ENCODE data around the gene EIF3B. TPM values are rescaled to one million over a fixed set of nuclear protein-coding genes. Genes with fewer than 3 reads are reported as not detected.
"Not testable (repeated sequence)": the region's sequence is repeated elsewhere in the genome, so short reads cannot be mapped to it uniquely, and the experiment has no call there.

Gene EIF3B
- total RNA-seq, 1 donor from 2014 or later = 213 TPM

- no peak overlapping the region for H3K4me3 Mint-ChIP-seq (ENCODE audit: unreplicated experiment)
- no peak overlapping the region for H3K27ac Mint-ChIP-seq (ENCODE audit: unreplicated experiment)
- Histone ChIP-seq H3K79me2 (ENCODE audit: insufficient read depth, low read length) (no peaks in the 10 kb centered on the region), H3K9ac (ENCODE audit: low read length) (no peak overlapping the region), H4K20me1 (ENCODE audit: insufficient read depth, low read length) (peaks cover 4% of the 10 kb centered on the region), H3K4me3 (ENCODE audit: insufficient read depth, low read depth, low read length) (no peak overlapping the region), H3K9me3 (ENCODE audit: insufficient read depth, low read depth, low read length) (no peaks in the 10 kb centered on the region), H3K36me3 (ENCODE audit: insufficient read depth, low read length) (no peaks in the 10 kb centered on the region), H2AFZ (ENCODE audit: low read depth, low read length) (no peak overlapping the region), H3K27ac (ENCODE audit: low read depth, low read length) (no peak overlapping the region), H3K27me3 (ENCODE audit: insufficient read depth, low read length) (no peaks in the 10 kb centered on the region), H3K4me1 (ENCODE audit: insufficient read depth, low read length) (peaks cover 7% of the 10 kb centered on the region), H3K4me2 (ENCODE audit: low read length) (no peak overlapping the region)
- no peaks in the 10 kb centered on the region for H3K9me3 Mint-ChIP-seq (ENCODE audit: unreplicated experiment)
- no peaks in the 10 kb centered on the region for H3K27me3 Mint-ChIP-seq (ENCODE audit: low read depth, unreplicated experiment)
- FAIRE-seq = no peak
- TF ChIP-seq CTCF (IDR thresholded peaks at IDR 0.05; ENCODE audit: insufficient read depth, low read depth, low read length) (no peak), EZH2 (IDR thresholded peaks at IDR 0.05; ENCODE audit: insufficient read depth, low read length) (no peak)
- no peak for DNase-seq (ENCODE audit: low read depth)
- peaks cover 10% of the 10 kb centered on the region for H3K36me3 Mint-ChIP-seq (ENCODE audit: low read depth, unreplicated experiment)
- H3K4me1 Mint-ChIP-seq (ENCODE audit: low read depth, unreplicated experiment) = peaks cover 5% of the 10 kb centered on the region
Measured at GRCh38 chr7:2387897-2388636, 33.4 kb downstream of the EIF3B start.

DNA sequence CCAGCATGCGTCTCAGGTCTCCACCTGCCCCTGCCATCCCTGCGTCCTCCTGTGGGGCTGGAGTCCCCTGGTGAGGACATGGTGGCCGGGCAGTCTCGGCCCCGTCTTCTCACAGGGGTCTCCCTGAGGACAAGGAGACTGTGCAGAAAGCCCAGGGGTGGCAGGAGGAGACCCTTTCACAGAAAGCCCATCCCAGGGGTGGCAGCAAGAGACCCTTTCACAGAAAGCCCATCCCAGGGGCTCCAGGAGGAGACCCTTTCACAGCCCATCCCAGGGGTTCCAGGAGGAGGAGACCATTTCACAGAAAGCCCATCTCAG, 34.0 kb downstream of the EIF3B start:
- H3K4me2 ChIP-seq (ENCODE audit: low read length) = no peak overlapping the region
- DNase-seq (ENCODE audit: low read depth) = no peak
- no peaks in the 10 kb centered on the region for H3K27me3 ChIP-seq (ENCODE audit: insufficient read depth, low read length)
- TF ChIP-seq EZH2 (IDR thresholded peaks at IDR 0.05; ENCODE audit: insufficient read depth, low read length) (no peak), CTCF (IDR thresholded peaks at IDR 0.05; ENCODE audit: insufficient read depth, low read depth, low read length) (no peak)
- H3K79me2 ChIP-seq (ENCODE audit: insufficient read depth, low read length) = no peaks in the 10 kb centered on the region
- Mint-ChIP-seq H3K36me3 (ENCODE audit: low read depth, unreplicated experiment) (peaks cover 10% of the 10 kb centered on the region), H3K4me1 (ENCODE audit: low read depth, unreplicated experiment) (peaks cover 5% of the 10 kb centered on the region), H3K4me3 (ENCODE audit: unreplicated experiment) (no peak overlapping the region), H3K27ac (ENCODE audit: unreplicated experiment) (no peak overlapping the region), H3K27me3 (ENCODE audit: low read depth, unreplicated experiment) (peaks cover 3% of the 10 kb centered on the region), H3K9me3 (ENCODE audit: unreplicated experiment) (no peaks in the 10 kb centered on the region)
- no peak overlapping the region for H3K4me3 ChIP-seq (ENCODE audit: insufficient read depth, low read depth, low read length)
- H3K27ac ChIP-seq (ENCODE audit: low read depth, low read length) = no peak overlapping the region
- no peaks in the 10 kb centered on the region for H3K9me3 ChIP-seq (ENCODE audit: insufficient read depth, low read depth, low read length)
- H4K20me1 ChIP-seq (ENCODE audit: insufficient read depth, low read length) = peaks cover 4% of the 10 kb centered on the region
- no peak for FAIRE-seq
- H3K9ac ChIP-seq (ENCODE audit: low read length) = no peak overlapping the region
- H3K36me3 ChIP-seq (ENCODE audit: insufficient read depth, low read length) = no peaks in the 10 kb centered on the region
- H2AFZ ChIP-seq (ENCODE audit: low read depth, low read length) = no peak overlapping the region
- H3K4me1 ChIP-seq (ENCODE audit: insufficient read depth, low read length) = peaks cover 7% of the 10 kb centered on the region

DNA sequence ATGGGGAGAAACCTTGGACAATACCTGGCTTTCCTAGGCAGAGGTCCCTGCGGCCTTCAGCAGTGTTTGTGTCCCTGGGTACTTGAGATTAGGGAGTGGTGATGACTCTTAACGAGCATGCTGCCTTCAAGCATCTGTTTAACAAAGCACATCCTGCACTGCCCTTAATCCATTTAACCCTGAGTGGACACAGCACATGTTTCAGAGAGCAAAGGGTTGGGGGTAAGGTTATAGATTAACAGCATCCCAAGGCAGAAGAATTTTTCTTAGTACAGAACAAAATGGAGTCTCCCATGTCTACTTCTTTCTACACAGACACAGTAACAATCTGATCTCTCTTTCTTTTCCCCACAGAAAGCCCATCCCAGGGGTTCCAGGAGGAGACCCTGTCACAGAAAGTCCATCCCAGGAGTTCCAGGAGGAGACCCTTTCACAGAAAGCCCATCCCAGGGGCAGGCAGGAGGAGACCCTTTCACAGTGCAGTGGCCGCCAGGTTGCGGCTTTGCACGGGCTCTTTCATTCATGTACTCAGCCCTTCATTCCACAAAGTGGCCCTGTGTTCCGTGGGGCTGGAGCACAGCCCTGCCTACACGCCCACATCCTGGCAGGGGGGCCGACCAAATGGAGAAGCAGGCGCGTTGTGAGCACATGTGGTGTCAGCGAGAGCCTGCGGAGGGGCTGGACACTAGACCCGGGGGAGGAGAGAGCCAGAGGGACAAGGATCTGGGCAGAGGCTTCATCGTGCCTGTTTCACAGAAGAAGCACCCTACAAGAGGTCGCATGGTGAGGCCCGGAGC, 35.6 kb downstream of the EIF3B start:
- H2AFZ ChIP-seq (ENCODE audit: low read depth, low read length) = peak overlapping the region; percentile 30
- not testable (repeated sequence) for H3K4me3 ChIP-seq (ENCODE audit: insufficient read depth, low read depth, low read length); H3K9me3 ChIP-seq (ENCODE audit: insufficient read depth, low read depth, low read length); H3K27me3 ChIP-seq (ENCODE audit: insufficient read depth, low read length); H3K36me3 ChIP-seq (ENCODE audit: insufficient read depth, low read length); H3K27ac ChIP-seq (ENCODE audit: low read depth, low read length); H4K20me1 ChIP-seq (ENCODE audit: insufficient read depth, low read length); FAIRE-seq; H3K27me3 Mint-ChIP-seq (ENCODE audit: low read depth, unreplicated experiment); H3K4me1 ChIP-seq (ENCODE audit: insufficient read depth, low read length); H3K27ac Mint-ChIP-seq (ENCODE audit: unreplicated experiment); H3K36me3 Mint-ChIP-seq (ENCODE audit: low read depth, unreplicated experiment); H3K79me2 ChIP-seq (ENCODE audit: insufficient read depth, low read length); H3K4me1 Mint-ChIP-seq (ENCODE audit: low read depth, unreplicated experiment); H3K4me3 Mint-ChIP-seq (ENCODE audit: unreplicated experiment); H3K9me3 Mint-ChIP-seq (ENCODE audit: unreplicated experiment)
- H3K9ac ChIP-seq (ENCODE audit: low read length) = peak overlapping the region; percentile 5
- peak; percentile 50 for DNase-seq (ENCODE audit: low read depth)
- H3K4me2 ChIP-seq (ENCODE audit: low read length) = peak overlapping the region; percentile 70
